Gastroesophageal sphincter (tissue), 4 donors: Measurements from ENCODE around the gene SWAP70. TPM values are rescaled to one million over a fixed set of nuclear protein-coding genes. Genes with fewer than 3 reads are reported as not detected.
A peak's percentile ranks its signal among the peaks of the same experiment; 100 is the strongest.

Experiments
- ATAC-seq: fragments of 150-250 bp; one replicate; pipeline ENCODE4 v1.9.1; 2016; ENCODE audit warnings: mild to moderate bottlenecking, moderate library complexity
- H3K27ac ChIP-seq, 4 donors: fragments of 200-600 bp; sonication (generic) in 3 of 4; 1 replicate in 3 of 4; 2 replicates in 1 of 4; pipeline ENCODE4 v1.5.1; 2016 to 2019
- H3K27me3 ChIP-seq: fragments of 200-600 bp; sonication (generic); one replicate; pipeline ENCODE4 v1.5.1; 2019
- H3K36me3 ChIP-seq, 2 donors: fragments of 200-600 bp; sonication (generic); one replicate each; pipeline ENCODE4 v1.5.1; 2019; ENCODE audit warnings: control low read depth in 1 of 2
- H3K4me1 ChIP-seq, 3 donors: fragments of 200-600 bp; sonication (generic); 1 replicate in 2 of 3; 2 replicates in 1 of 3; pipeline ENCODE4 v1.5.1; 2016 to 2019; ENCODE audit warnings: control low read depth in 2 of 3
- H3K4me3 ChIP-seq, 2 donors: fragments of 200-600 bp; sonication (generic); one replicate each; pipeline ENCODE4 v1.5.1; 2019; ENCODE audit warnings: mild to moderate bottlenecking in 1 of 2, moderate library complexity in 1 of 2
- H3K9me3 ChIP-seq, 3 donors: fragments of 200-600 bp; sonication (generic); one replicate each; pipeline ENCODE4 v1.5.1; 2017 to 2019; ENCODE audit warnings: control low read depth in 2 of 3
- EP300 ChIP-seq: sonication (generic); formaldehyde crosslinking; IDR thresholded peaks from one replicate; pipeline ENCODE4 v1.6.1; 2017; ENCODE audit warnings: antibody characterized with exemption, mild to moderate bottlenecking
- POLR2A ChIP-seq, 2 donors: fragments of 450-650 bp; IDR thresholded peaks; one replicate each; pipeline ENCODE4 v1.6.1; 2017; ENCODE audit warnings: antibody characterized with exemption in 2 of 2, mild to moderate bottlenecking in 2 of 2, moderate library complexity in 1 of 2
- POLR2AphosphoS5 ChIP-seq: sonication (generic); formaldehyde crosslinking; IDR thresholded peaks from one replicate; pipeline ENCODE4 v1.6.1; 2017; ENCODE audit warnings: antibody characterized with exemption
- whole genome bisulfite sequencing, 2 donors: methylation state at CpG; one replicate each; pipeline ENCODE4 v1.1.5; 2018; ENCODE audit warnings: low coverage in 1 of 2; 5-methylcytosine and 5-hydroxymethylcytosine counted together
- total RNA-seq, 4 donors: library from RNA; depleted of rRNA; stranded (reverse); fragments of >200 nt; gene quantifications; one replicate each; pipeline ENCODE4 v1.1.0, GENCODE V29; 2016
- TF ChIP-seq, protein P1 (sequence below), 4 experiments: fragments of 200-600 bp in 2 of 4; fragments of 450-650 bp in 2 of 4; sonication (generic) in 1 of 4; IDR thresholded peaks; one replicate each; pipeline ENCODE4 v1.5.1; 2017 to 2019; ENCODE audit warnings: antibody characterized with exemption in 4 of 4, mild to moderate bottlenecking in 2 of 4, moderate library complexity in 2 of 4

The SWAP70 gene
- total RNA-seq, 4 donors from 2014 or later = 32.2 to 65.9 (median 45.0) TPM

DNA sequence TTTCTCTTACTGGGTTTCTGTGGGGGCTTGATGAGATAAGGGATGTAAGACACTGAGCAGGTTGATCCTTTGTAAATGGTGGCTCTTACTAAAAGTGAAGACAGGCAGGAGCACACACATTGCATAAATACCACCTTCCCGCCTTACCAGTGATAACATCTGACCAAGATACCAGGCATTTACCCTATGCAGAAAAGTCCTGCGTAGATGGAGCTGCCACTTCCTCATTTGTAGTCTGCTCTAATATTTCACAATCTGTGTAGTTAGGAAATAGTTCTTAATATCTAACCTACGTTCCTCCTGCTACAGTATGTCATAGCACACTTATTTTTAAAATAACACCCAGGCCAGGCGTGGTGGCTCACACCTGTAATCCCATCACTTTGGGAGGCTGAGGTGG lies 23.9 kb upstream of the SWAP70 start:
- TF ChIP-seq, protein P1, sequence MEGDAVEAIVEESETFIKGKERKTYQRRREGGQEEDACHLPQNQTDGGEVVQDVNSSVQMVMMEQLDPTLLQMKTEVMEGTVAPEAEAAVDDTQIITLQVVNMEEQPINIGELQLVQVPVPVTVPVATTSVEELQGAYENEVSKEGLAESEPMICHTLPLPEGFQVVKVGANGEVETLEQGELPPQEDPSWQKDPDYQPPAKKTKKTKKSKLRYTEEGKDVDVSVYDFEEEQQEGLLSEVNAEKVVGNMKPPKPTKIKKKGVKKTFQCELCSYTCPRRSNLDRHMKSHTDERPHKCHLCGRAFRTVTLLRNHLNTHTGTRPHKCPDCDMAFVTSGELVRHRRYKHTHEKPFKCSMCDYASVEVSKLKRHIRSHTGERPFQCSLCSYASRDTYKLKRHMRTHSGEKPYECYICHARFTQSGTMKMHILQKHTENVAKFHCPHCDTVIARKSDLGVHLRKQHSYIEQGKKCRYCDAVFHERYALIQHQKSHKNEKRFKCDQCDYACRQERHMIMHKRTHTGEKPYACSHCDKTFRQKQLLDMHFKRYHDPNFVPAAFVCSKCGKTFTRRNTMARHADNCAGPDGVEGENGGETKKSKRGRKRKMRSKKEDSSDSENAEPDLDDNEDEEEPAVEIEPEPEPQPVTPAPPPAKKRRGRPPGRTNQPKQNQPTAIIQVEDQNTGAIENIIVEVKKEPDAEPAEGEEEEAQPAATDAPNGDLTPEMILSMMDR (IDR thresholded peaks at IDR 0.05) = no peak
- TF ChIP-seq POLR2A (IDR thresholded peaks at IDR 0.05) = no peak
- TF ChIP-seq POLR2AphosphoS5 = no peak
- TF ChIP-seq EP300 = no peak
- H3K27ac ChIP-seq = peak overlapping the region in 3 of 4 donors; percentile 3 to 60 (median 53)
- 82 to 86% methylated on average over 3 to 4 of the region's 4 CpGs for WGBS, 2 donors
- no peak overlapping the region for H3K4me3 ChIP-seq
- no peaks in the 10 kb centered on the region for H3K27me3 ChIP-seq
- no peaks in the 10 kb centered on the region for H3K4me1 ChIP-seq
- H3K36me3 ChIP-seq = no peaks in the 10 kb centered on the region
- H3K9me3 ChIP-seq = no peaks in the 10 kb centered on the region
- ATAC-seq = peak; percentile 48

DNA sequence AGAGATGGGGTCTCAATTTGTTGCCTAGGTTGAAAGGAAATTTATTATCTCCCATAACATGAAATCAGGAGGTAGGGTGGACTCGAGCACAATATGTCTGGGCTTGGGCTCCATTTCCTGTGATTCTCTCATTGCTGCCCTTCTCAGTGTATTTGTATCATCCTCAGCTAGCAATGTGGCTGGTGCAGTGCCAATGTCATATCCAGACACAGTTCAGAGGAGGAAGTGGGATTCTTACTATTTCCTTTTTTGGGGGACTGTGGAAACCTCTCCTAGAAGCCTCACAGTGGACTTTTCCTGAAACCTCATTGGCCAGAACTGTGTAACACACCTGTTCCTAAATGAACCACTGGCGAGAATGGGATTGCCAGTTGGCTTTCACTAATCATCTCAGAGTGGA lies 21.0 kb upstream of the SWAP70 start:
- WGBS, 2 donors = 80 to 83% methylated on average over 1 to 2 of the region's 2 CpGs

DNA sequence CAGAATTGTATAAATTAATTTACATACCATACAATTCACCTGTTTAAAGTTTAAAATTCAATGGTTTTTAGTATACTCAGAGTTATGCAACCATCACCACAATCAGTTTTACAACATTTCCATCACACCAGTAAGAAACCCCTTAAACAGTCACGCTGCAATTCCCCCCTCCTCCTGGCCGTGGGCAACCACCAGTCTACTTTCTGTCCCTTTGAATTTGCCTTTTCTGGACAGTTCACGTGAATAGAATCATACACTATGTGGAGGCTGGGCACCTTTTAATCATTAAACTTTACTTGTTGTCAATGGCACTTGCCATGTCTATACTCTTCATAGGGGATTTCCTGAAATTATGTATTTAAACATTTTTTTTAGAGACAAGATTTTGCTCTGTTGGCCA lies 20.1 kb upstream of the SWAP70 start:
- no peak for ATAC-seq
- TF ChIP-seq EP300 (no peak), POLR2A (IDR thresholded peaks at IDR 0.05) (no peak), POLR2AphosphoS5 (no peak)
- TF ChIP-seq, protein P1 (IDR thresholded peaks at IDR 0.05) = no peak
- WGBS, 2 donors = 79 to 84% methylated on average over 3 of the region's 3 CpGs
- no peaks in the 10 kb centered on the region for H3K27me3 ChIP-seq
- H3K9me3 ChIP-seq = no peaks in the 10 kb centered on the region
- no peaks in the 10 kb centered on the region for H3K36me3 ChIP-seq
- no peak overlapping the region for H3K27ac ChIP-seq
- H3K4me1 ChIP-seq = no peaks in the 10 kb centered on the region
- H3K4me3 ChIP-seq = no peak overlapping the region

More for the DNA sequence above, 21.0 kb upstream of the SWAP70 start:
- Histone ChIP-seq H3K27me3 (no peaks in the 10 kb centered on the region), H3K36me3 (no peaks in the 10 kb centered on the region), H3K4me1 (no peaks in the 10 kb centered on the region), H3K27ac (no peak overlapping the region), H3K9me3 (no peaks in the 10 kb centered on the region), H3K4me3 (no peak overlapping the region)
- ATAC-seq = no peak
- TF ChIP-seq EP300 (no peak), POLR2A (IDR thresholded peaks at IDR 0.05) (no peak), POLR2AphosphoS5 (no peak)
- TF ChIP-seq, protein P1 (IDR thresholded peaks at IDR 0.05) = no peak

- ATAC-seq = no peak
- WGBS, 2 donors = 80 to 100% methylated on average over 1 of the region's 1 CpG
- Histone ChIP-seq H3K4me1 (no peaks in the 10 kb centered on the region), H3K36me3 (no peaks in the 10 kb centered on the region), H3K27ac (no peak overlapping the region), H3K9me3 (no peaks in the 10 kb centered on the region), H3K4me3 (no peak overlapping the region), H3K27me3 (no peaks in the 10 kb centered on the region)
- no peak for TF ChIP-seq POLR2A (IDR thresholded peaks at IDR 0.05)
- TF ChIP-seq, protein P1 (IDR thresholded peaks at IDR 0.05) = no peak
- no peak for TF ChIP-seq EP300
- no peak for TF ChIP-seq POLR2AphosphoS5
These were observed 18.0 kb upstream of the SWAP70 start for GRCh38 chr11:9645881-9646280.

- no peaks in the 10 kb centered on the region for H3K9me3 ChIP-seq
- H3K4me3 ChIP-seq = no peak overlapping the region
- H3K27ac ChIP-seq = no peak overlapping the region
- 87 to 90% methylated on average over 3 to 4 of the region's 4 CpGs for WGBS, 2 donors
- no peak for ATAC-seq
- no peaks in the 10 kb centered on the region for H3K4me1 ChIP-seq
- no peaks in the 10 kb centered on the region for H3K36me3 ChIP-seq
- TF ChIP-seq EP300 = no peak
- H3K27me3 ChIP-seq = no peaks in the 10 kb centered on the region
These were observed 17.6 kb upstream of the SWAP70 start for GRCh38 chr11:9646324-9646723.
